HG03139 (cell line): ENCODE measurements around the gene ARHGEF17.

ENCODE experiments used
- ATAC-seq: cut with Tn5 transposase; IDR thresholded peaks from one replicate; pipeline ENCODE4 v1.9.1; 2021; ENCODE audit not compliant: unreplicated experiment

The ARHGEF17 gene

DNA sequence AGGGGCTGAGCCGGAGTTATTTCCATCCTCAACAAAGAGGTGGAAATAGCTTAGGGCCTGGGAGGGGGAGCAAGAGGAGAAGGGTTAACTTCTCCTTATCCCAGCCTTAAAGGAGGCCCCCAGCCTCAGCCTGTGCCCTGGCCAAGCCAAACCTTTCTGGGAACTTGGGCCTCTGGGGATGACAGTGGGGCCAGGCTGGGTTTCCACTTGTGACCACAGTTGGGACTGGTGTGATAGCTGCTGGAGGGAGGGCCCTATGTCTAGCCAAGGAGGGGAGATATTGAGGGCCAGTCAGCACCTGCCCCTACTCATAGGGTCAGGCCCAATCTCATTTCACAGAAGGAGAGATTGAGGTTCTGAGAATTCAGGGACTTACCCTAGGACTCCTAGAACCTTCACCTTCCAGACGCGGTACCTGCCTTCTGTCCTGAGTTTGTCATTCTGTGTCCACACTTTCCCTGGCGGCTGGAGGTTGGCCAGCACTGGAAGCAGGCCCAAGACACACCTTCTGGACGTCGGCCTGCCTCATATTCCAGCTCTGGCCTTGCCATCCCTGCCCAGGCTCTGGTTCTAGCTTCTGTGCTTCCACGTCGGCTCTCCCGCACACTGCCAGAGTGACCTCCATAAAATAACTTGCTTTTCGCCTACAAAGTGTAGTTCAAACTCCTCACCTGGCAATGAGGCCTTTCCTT, 71.3 kb downstream of the ARHGEF17 start:
- ATAC-seq: no peak

DNA sequence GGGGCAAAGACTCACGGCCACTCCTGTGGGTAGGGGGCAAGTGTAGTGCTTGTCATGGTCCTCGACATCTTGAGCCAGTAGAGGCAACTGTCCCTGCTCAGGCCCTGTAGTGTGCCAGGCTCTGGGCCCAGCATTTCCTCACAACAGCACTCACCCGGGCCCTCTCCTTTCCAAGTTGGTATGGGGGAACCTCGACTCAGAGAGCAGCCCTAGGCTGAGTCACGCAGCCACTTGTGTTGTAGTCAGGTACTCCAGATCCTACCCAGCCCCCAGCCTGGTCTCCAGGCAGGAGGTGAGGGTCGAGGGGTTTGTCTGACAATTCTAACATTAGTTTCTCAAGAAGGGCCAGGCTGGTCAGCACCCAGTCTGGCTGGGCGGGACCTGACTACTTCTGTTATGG, 72.3 kb downstream of the ARHGEF17 start:
- no peak for ATAC-seq

DNA sequence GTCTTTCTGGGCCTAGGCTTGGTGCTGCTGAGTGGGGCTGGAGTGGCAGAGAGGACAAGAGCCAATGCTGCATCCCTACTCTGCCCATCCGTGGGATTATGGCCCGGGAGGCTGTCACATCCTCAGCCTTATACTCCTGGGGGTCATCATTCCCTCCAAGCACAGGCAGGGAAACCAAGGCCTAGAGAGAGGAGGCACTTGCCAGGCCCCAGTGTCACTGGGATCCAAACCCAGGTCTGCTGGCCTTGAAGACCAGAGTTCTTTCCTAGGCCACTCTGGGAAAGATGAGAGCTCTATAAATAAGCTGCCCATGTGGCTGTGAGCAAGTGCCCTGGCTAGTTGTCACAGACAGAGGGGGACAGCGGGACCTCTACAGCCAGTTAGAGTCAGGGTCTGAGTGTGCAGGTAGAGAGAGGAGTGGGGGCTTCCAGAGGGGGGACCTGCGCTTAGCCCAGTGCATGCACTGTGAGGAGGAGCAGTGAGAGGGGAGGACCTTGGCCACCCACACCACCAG, 72.9 kb downstream of the ARHGEF17 start:
- ATAC-seq: no peak

DNA sequence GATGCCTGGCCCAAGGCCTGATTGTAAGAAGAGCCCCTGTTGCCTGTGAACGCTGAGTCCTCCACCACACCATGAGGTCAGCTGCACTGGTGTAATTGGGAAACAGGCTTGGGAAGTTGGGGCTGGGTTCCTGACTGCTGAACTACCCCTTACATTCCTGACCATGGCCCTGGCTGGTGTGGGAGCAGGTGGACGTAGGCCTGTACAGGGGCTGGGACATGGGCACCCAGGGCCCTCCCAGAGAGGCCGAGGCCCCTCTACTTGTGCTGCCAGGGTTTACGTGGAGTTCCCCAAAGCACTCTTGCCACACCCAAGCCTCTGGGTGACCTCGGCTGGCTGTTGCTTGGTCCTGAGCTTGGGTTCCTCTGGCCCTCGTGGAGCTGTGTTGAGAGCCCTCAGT, 73.5 kb downstream of the ARHGEF17 start:
- no peak for ATAC-seq

DNA sequence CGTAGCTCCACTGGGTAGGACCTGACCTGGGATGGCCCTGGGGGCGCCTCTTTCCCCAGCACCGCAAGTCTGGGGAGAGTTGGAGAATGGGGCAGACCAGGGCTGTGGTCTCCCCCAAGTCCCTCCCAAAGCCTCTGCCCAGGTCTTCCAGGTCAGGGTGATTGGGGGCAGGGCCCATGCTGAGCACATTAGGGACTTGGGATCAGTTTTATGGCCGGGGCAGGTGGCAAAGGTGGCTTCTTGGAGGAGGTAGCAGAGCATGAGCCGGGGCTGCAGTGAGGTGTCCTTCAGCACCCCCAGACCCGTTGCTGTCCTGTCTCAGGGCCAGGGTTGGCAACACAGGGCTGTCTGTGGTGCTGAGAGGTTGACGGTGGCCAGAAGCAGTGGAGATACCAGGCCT, 74.1 kb downstream of the ARHGEF17 start:
- no peak for ATAC-seq

DNA sequence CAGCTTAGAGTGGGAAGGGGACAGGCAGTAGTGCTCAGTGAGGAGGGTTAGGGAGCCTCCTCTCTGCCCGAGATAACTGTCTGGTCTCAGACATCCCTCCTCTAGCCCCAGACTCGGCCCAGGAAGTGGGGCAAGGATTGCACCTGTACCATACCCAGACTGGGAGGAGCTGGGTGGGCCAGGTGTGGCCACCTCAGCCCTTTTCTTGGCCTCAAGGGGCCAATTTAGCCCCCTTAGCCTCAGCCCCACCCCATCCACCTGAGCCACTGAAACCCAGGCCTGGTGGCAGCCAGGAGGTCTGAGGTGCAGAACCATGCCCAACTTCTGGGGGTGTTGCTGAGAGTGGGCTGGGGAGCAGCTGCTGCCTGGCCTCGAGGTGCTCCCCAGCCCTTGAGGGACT, 74.7 kb downstream of the ARHGEF17 start:
- ATAC-seq: no peak

DNA sequence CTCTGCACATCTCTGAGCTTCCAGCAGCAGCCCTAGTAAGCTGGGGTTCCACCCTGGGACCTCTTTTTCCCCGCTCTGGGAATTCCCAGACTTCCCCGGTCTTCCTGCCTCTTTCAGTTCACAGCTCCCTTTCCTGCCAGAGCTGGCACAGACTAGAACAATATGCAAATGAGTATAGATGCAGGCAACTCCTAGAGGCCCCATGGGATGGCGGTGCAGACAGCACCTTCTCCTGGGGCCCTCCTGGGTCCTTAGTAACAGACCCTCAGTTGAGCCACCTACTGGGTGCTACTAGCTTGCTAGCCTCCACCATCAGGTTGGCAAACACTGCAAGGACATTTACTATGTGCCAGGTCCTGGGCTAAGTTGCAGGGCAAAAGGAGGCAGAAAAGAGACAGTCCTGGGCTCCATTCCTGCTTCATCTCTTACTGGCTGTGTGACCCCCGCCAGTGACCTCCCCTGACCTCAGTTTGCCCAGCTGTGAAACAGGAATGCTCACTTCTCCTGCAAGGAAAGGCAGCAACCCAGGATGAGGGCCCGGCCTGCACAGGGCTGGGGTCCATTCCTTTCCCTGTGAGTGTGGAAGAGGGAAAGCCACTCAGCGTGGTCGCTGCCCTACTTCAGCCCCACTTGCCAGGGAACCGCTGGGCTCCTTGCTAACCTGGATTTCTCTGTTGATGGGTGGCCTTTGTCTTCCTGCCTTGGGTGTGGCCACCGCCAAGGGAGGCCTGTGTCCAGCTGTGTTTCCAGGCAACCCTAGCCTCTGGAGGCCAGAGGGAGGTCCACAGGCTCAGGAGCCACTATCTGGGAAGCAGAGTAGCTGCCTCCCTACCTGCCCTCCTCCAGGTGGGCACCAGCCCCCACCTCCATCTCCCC, 75.4 kb downstream of the ARHGEF17 start:
- ATAC-seq: no peak

DNA sequence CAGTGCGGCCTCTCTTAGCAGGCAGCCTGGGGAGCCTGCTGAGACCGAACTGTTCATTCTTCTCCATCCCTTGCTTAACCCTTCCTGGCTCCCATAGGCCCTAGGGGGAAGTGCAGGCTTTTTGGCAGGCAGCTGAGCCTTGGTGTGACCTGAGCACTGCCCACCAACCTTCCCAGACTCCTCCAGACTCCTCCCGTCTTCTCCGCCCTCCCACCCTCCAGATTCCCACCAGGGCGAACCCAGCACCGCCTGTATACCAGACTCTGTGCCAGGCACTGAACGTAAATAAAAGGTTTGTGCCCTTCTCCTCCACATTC, 76.0 kb downstream of the ARHGEF17 start:
- no peak for ATAC-seq

DNA sequence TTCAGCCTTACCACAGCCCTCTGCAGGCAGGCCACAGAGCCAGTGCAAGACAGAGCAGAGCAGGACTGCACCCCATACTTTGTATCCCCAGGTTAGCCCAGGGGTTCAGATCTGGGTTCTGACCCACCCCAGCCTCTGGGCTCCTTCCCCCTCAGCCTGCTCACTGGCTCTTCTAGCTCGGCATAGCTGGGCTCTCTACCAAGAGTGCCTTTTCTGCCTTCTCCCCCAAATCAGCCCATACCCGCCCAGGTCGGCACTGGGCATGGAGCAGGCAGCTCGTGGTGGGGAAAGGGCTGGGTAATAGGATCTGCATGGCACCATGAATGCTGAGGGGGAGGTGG, 76.4 kb downstream of the ARHGEF17 start:
- ATAC-seq: no peak

DNA sequence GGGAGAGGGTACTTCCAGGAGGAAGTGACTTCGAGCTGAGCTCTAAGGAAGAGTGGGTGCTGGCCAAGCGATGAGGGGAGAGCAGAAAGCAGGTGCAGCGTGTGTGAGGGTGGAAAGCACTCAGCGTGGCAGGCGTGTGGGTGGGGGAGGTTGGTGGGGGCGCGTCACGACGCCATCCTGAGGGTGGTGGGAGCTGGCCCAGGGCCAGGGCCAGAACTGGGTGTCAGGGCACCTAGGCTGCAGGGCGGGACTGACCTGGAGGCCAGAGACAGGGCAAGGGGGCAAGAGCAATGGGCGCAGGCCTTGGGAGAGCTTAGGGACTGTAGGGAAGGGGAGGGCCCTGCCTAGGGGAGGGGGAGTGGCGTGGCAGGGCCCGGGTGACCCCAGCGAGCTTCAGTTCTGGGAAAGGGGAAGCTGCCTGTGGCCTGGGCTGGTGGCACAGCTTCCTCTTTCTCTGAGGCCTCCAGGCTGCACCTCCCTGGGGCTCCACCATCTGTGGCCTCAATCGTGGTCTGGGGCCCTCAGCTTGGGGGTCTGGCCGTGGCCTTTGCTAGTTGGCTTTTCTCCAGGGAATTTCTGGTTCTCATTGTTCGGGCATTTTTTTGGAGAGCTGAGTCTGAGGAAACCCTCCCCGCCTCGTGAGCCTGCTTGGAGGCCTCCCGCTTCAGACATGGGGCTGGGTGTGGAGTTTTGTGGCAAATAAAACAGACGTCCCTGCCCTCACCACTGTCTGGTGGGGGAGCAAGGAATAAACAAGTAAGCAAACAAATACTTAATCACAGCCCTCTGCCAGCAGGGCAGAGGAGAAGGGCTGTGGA, 77.0 kb downstream of the ARHGEF17 start:
- ATAC-seq: peak; percentile 38

DNA sequence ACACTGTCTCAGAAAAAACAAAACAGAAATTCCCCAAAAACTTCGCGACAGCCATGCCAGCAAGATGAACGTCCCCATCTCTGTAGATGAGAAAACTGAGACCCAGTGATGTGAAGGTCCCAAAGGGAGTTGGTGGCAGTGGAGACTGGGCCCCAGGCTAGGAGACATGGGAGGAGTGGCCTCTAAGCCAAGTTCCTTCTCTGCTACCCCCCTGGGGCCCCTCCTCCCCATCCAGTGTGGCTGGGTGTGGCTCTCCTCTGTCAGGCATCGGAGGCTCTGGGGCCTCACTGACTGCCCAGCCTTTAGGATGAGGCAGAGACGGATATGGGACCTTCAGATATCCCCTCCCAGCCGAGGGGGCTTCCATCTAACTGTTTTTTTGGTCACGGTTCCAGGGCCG, 77.9 kb downstream of the ARHGEF17 start:
- no peak for ATAC-seq

DNA sequence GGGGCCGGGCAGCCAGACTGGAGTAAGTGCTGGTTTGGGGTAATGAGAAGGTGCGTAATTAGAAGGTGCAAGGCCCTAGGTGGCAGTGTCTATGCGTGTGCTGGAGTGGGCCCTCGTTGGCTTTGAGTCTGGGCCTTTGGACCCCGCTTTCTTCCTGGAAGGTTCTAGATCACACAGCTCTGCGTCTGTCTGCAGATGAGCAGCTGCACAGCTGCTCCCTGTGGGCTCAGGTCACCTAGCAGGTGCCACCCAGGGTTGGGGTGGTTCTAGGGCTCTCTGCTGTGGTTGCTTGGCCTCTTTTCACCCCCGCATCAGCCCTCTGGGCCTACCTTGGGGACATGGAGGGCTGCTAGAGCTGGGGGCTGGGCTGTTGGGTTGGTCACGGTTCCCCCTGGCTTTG, 78.5 kb downstream of the ARHGEF17 start:
- no peak for ATAC-seq

DNA sequence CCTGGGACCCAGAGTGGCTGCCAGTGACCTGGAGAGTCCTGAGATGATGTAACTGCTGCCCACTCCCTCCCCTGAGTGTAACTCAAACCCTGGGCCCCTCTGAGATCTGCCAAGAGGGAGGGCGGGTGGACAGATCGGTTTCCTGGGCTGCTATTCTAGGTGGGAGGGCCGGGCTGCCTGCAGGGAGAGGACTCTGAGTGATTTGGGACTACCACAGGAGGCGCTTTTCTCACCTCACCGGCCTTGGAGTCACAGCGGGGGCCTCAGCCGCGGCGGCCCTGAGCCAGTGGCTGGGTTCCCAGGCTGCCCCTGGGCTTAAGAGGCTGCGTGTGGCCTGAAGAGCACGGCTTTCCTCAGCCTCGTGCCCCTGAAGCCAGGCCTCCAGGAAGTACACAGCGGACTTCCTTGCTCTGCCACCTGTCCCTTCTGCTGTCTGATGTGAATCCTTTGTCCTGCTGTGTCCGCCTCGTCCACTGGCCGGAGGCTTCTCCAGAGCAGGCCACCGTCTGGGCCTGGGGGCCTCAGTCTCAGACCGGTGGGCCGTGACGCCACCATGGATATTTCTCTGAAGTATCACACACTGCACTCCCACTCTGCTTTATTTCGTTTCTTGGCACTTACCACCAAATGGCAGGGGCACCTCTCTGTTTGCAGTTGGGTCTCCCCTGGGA, 79.7 kb downstream of the ARHGEF17 start:
- no peak for ATAC-seq

DNA sequence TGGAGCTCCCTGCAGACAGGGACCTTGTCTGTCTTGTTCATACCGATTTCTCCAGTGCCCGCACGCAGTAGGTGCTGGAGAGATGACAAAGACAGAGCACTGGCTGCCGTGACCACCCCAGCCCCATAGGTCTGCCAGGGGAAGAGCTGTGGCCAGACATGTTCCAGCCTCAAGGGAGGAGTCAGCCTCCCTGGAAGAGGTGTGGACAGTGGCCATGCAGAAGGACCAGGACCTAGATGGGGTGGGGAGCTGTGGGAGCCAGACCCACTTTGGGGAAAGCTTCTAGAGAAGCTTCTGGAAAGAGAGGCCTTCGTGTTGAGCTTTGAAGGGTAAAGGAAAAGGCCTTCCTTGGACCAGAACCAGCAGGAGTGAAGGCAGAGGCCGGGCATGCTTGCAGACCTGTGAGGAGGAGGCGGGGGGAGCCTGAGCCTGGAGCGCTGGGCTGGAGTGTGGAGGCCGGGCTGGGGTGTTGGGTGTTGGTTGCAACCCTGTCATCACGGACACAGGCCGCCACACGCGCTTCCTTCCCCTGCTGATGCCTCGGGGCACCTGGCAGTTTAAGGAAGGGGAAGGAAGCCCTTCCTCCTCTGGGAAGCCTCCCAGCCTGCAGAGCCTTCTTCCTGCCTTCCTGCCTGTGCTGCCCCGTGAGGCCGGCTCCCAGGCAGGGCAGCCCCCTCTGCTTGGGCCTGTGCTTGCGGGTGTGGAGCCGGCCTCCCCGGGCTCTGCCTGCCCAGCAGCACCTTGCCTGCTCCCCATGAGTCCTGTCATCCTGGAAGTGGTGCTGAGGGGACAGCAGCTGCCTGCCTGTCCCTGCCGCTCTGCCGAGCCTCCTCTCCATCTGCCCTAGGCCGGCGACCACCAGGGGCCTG, 80.4 kb downstream of the ARHGEF17 start:
- ATAC-seq: no peak

DNA sequence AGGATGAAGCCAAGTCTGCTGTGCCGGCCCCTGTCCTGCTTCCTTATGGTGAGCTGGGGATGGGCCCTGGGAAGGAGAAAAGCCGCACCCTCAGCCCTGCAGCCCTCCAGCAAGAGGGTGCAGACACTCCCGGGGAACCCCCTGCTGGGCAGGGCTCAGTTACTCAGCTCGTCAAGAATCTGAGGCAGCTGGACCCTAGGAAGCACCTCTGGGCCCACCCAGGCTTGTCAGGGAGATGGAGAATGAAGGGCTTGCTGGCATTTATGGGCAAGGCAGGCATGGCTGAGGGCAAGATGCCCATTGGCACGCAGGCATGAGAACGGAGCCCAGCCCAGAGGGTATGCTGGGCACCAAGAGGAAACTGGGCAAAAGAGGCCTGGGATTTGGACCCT, 81.1 kb downstream of the ARHGEF17 start:
- no peak for ATAC-seq

DNA sequence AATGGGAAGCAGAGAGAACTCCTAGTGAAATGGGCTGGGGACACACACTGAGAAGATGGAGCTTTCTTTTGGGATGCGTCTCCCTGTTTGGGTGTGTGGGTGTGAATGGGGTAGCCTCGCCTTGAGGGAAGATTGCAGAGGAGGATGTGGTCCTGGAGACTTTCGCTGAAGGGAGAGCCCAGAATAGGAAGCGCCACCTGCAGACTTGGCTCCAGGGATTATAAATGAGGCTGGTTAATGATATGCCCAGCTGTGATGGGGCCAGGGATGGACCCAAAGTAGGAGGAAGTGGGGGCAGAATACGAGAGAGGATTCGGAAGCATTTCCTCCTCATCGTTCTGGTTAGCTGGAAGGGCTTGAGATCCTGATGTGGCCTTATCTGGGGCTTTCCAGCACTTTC, 81.8 kb downstream of the ARHGEF17 start:
- no peak for ATAC-seq

DNA sequence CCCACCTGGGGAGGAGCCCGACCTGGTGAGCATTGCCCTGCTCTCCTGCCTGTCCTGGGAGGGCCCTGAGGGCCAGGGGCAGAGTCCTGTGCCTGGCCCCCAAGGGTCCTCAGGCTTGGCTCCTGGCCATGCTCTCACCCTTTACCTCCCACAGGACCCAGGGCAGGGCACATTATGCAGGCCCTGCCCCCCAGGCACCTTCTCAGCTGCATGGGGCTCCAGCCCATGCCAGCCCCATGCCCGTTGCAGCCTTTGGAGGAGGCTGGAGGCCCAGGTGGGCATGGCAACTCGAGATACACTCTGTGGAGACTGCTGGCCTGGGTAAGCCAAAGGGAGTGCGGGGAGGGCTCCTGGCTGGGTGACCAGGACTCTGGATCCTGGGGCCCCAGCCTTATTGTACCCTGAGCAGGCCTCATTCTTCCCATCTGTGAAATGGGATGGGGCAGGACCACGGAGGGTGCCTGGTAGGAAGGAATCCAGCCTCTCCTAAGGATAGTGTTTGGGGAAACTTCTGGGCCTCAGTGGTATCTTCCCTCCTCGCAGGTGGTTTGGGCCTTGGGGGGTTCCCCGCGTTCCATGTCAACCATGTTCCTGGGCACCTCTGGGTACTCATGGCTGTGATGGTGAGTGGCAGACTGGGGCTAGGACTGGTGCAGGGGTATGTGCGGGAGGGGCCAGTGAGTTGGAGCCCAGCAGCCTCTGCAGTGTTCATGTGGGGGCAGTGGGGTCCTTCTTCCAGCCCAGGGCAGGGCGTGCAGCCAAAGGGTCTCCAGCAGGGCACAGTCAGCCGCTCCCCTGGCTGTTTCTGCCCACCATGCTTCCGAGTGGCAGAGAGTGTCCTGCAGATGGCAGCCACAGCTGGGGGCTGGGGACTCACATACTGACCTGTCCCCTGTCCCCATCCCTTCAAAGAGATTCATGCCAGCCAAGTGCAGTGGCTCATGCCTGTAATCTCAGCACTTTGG, 82.8 kb downstream of the ARHGEF17 start:
- ATAC-seq: no peak

DNA sequence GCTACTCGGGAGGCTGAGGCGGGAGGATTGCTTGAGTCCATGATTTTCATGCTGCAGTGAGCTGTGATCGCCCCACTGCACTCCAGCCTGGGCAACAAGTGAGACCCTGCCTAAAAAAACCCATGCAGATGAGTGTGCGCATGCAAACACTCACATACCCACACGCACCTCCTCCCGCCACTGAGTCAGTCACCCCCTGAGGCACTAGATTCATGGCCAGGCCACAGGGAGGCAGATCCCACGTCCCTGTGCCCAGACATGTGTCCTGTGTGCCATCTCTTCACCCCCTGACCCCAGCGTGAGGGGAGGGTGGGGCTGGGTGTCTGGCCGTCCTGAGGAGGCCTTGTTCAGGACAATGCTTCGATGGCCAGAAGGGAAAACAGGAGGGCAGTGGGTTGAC, 83.6 kb downstream of the ARHGEF17 start:
- no peak for ATAC-seq
